PFSK-1 (cell line): ENCODE results near the gene ZCCHC24.

Experiments
- POLR2AphosphoS5 ChIP-seq: IDR thresholded peaks from 2 replicates; pipeline ENCODE4 v1.6.1; 2012; ENCODE audit warnings: low read depth, mild to moderate bottlenecking, control low read depth, low read length, moderate library complexity
- REST ChIP-seq, 2 experiments: IDR thresholded peaks; 2 replicates each; pipeline versions ENCODE4 v1.6.1 to v1.8.0; 2011 to 2012; ENCODE audit warnings: low read depth in 2 of 2, low read length in 2 of 2, control low read depth in 1 of 2, inconsistent platforms in 1 of 2, mild to moderate bottlenecking in 1 of 2, moderate library complexity in 1 of 2; ENCODE audit not compliant: insufficient read depth in 1 of 2
- TAF1 ChIP-seq: IDR thresholded peaks from 2 replicates; pipeline ENCODE4 v1.6.1; 2012; ENCODE audit warnings: low read length, control low read depth, borderline replicate concordance; ENCODE audit not compliant: insufficient read depth

- TF ChIP-seq TAF1: no peak
- TF ChIP-seq POLR2AphosphoS5: no peak
- TF ChIP-seq REST (IDR thresholded peaks at IDR 0.05; ENCODE audit: insufficient read depth in 1 of 2, low read depth in 2 of 2, low read length in 2 of 2): no peak
These were observed 60.0 kb downstream of the ZCCHC24 start for GRCh38 chr10:79385392-79385795.
